AG04450 (cell line): ENCODE data around the gene H2AZ1. TPM values are rescaled to one million over a fixed set of nuclear protein-coding genes. Genes with fewer than 3 reads are reported as not detected.

ENCODE experiments used
- CTCF ChIA-PET: fragments of 300-600, 350-600 bp; formaldehyde crosslinking; extraction: SDS; loops from one replicate; lab custom pipeline; 2022; ENCODE audit warnings: antibody characterized with exemption, inconsistent platforms; lab: Charles Lee
- POLR2A ChIA-PET: fragments of 350-600 bp; formaldehyde crosslinking; extraction: SDS; loops from one replicate; lab custom pipeline; 2021; ENCODE audit warnings: antibody characterized with exemption, inconsistent platforms; lab: Yijun Ruan, JAX
- DNase-seq: peaks from one replicate; pipeline ENCODE4 v3.0.0-alpha.2; 2011; ENCODE audit warnings: low read depth, low spot score
- H3K27ac ChIP-seq: one replicate; pipeline ENCODE4 v1.5.1; 2012; ENCODE audit warnings: low read depth, low read length, control low read depth
- H3K27me3 ChIP-seq: one replicate; pipeline ENCODE4 v1.6.0; 2012; ENCODE audit warnings: low read length; ENCODE audit not compliant: control insufficient read depth, insufficient read depth
- H3K4me3 ChIP-seq: 2 replicates; pipeline ENCODE4 v1.5.1; 2011; ENCODE audit warnings: mild to moderate bottlenecking, low read depth, low read length, control low read depth
- H3K9me3 ChIP-seq: 2 replicates; pipeline ENCODE4 v1.5.1; 2012; ENCODE audit warnings: low read length; ENCODE audit not compliant: control insufficient read depth, insufficient read depth
- polyA plus RNA-seq: library from polyadenylated mRNA; depleted of rRNA; stranded (reverse); fragments of >200 nt; gene quantifications from 2 replicates; pipeline ENCODE4 v1.2.3, GENCODE V29; 2011
- TF ChIP-seq, protein P1 (sequence below): IDR thresholded peaks from 2 replicates; pipeline ENCODE4 v1.5.1; 2011; ENCODE audit warnings: low read depth, low read length, control low read depth, inconsistent platforms

Gene H2AZ1
- polyA plus RNA-seq, 1 experiment, result 447 TPM

- POLR2A ChIA-PET, result no interaction called here
- CTCF ChIA-PET, result interaction anchor here (2.6 kb wide), 1 partner anchor 14 kb away, joined by 6 read pairs; no protein-coding TSS in a partner anchor
- H3K27ac ChIP-seq, result no peak overlapping the region
- no peaks in the 10 kb centered on the region for H3K27me3 ChIP-seq
- no peak for DNase-seq
- H3K9me3 ChIP-seq, result peaks cover 9% of the 10 kb centered on the region
- TF ChIP-seq, protein P1, sequence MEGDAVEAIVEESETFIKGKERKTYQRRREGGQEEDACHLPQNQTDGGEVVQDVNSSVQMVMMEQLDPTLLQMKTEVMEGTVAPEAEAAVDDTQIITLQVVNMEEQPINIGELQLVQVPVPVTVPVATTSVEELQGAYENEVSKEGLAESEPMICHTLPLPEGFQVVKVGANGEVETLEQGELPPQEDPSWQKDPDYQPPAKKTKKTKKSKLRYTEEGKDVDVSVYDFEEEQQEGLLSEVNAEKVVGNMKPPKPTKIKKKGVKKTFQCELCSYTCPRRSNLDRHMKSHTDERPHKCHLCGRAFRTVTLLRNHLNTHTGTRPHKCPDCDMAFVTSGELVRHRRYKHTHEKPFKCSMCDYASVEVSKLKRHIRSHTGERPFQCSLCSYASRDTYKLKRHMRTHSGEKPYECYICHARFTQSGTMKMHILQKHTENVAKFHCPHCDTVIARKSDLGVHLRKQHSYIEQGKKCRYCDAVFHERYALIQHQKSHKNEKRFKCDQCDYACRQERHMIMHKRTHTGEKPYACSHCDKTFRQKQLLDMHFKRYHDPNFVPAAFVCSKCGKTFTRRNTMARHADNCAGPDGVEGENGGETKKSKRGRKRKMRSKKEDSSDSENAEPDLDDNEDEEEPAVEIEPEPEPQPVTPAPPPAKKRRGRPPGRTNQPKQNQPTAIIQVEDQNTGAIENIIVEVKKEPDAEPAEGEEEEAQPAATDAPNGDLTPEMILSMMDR, result no peak
- H3K4me3 ChIP-seq, result no peak overlapping the region
Measured at GRCh38 chr4:99934891-99935290, 15.2 kb downstream of the H2AZ1 start.

GRCh38 chr4:99927566-99927965, 22.5 kb downstream of the H2AZ1 start:
- Histone ChIP-seq H3K27me3 (no peaks in the 10 kb centered on the region), H3K4me3 (no peak overlapping the region), H3K27ac (no peak overlapping the region), H3K9me3 (no peaks in the 10 kb centered on the region)
- no peak for DNase-seq
- TF ChIP-seq, protein P1, result no peak
- CTCF ChIA-PET, result interaction anchor here (1.2 to 3.9 kb wide), 2 partner anchors 14 to 21 kb away, joined by 3 to 13 read pairs; no protein-coding TSS in a partner anchor
- POLR2A ChIA-PET, result no interaction called here

DNA sequence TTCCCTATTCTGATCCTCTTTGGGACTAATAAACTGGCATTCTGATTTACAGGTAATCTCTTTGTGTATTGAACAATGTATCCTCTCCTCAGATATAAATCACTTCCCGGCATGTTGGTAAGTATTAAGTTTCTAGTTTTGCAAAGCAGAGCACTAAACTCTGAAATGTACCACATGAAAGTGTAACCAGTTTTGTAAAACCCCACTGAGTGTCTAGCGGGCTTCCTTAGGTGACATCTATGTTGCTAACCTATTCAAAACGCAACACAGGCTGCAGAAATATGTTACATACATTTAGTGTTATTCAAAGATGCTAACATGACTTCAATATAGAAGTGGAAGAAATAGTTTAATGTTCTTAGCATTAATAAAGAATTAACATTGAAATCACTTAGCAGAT, 28.9 kb downstream of the H2AZ1 start:
- CTCF ChIA-PET, result interaction anchor here (2.9 kb wide), 1 partner anchor 27 kb away, joined by 11 read pairs; no protein-coding TSS in a partner anchor

GRCh38 chr4:99918656-99919055, 31.4 kb downstream of the H2AZ1 start:
- CTCF ChIA-PET, result interaction anchor here (1.2 to 1.3 kb wide), 2 partner anchors 11 to 30 kb away, joined by 3 to 4 read pairs; no protein-coding TSS in a partner anchor
- Histone ChIP-seq H3K27ac (peak overlapping the region; percentile 13), H3K9me3 (peaks cover 2% of the 10 kb centered on the region), H3K27me3 (no peaks in the 10 kb centered on the region), H3K4me3 (no peak overlapping the region)
- TF ChIP-seq, protein P1, result no peak
- no peak for DNase-seq
- POLR2A ChIA-PET, result no interaction called here

More for the DNA sequence above, 28.9 kb downstream of the H2AZ1 start:
- Histone ChIP-seq H3K27ac (no peak overlapping the region), H3K9me3 (peaks cover 2% of the 10 kb centered on the region; the same call in 1 of the 2 replicates), H3K4me3 (no peak overlapping the region), H3K27me3 (no peaks in the 10 kb centered on the region)
- DNase-seq, result no peak
- TF ChIP-seq, protein P1, result no peak
- POLR2A ChIA-PET, result no interaction called here

- CTCF ChIA-PET, result interaction anchor here (1.3 kb wide), 1 partner anchor 31 kb away, joined by 3 read pairs; no protein-coding TSS in a partner anchor
- Histone ChIP-seq H3K27me3 (no peaks in the 10 kb centered on the region), H3K27ac (no peak overlapping the region), H3K4me3 (no peak overlapping the region), H3K9me3 (peaks cover 2% of the 10 kb centered on the region)
- TF ChIP-seq, protein P1, result no peak
- DNase-seq, result no peak
- POLR2A ChIA-PET, result no interaction called here
Measured at GRCh38 chr4:99917575-99917974, 32.5 kb downstream of the H2AZ1 start.
